Measurements from ENCODE around the gene SORCS1.
A peak's percentile ranks its signal among the peaks of the same experiment; 100 is the strongest.

The SORCS1 gene

DNA sequence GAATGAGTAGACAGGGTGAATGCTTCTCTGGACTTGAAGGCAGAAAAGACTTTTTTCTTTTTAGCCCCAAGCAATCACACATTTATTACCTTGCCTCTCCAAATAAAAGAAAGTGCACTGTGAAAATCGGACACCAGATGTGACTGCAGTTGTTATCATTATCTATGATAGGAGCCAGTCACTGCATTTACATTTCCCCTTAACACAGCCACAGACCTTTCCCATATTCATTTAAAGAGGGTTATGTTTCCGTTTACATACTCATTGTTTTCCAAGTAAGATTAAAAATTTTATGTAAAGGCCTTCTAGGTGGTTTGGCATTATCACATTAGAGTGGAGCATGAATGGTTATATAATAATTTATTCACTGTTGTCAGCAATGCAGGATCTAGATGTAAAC lies 586.8 kb downstream of the SORCS1 start:
- DNase-seq (ENCODE audit: low spot score) = no peak

DNA sequence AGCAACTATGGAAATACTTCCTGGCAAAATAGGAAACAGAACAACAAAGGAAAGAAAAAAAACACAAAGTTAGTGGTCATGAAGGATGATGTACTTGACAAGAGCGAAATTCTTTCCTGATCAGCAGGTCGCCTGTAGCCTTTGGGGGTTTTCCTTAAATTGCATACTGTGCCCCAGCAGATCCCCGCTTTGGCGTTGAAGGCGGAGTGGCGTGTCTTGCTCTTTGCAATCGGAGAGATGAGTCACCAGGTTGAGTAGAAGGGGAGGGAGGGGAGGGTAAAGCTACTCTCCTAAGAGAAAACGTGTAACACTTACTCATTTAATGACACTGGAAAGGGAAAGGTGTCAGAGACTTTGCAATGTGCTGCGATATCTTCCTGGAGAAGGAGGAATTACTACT lies 587.2 kb downstream of the SORCS1 start:
- no peak for DNase-seq (ENCODE audit: low spot score)

More for the DNA sequence above, 586.8 kb downstream of the SORCS1 start:
- TF ChIP-seq, protein P1, sequence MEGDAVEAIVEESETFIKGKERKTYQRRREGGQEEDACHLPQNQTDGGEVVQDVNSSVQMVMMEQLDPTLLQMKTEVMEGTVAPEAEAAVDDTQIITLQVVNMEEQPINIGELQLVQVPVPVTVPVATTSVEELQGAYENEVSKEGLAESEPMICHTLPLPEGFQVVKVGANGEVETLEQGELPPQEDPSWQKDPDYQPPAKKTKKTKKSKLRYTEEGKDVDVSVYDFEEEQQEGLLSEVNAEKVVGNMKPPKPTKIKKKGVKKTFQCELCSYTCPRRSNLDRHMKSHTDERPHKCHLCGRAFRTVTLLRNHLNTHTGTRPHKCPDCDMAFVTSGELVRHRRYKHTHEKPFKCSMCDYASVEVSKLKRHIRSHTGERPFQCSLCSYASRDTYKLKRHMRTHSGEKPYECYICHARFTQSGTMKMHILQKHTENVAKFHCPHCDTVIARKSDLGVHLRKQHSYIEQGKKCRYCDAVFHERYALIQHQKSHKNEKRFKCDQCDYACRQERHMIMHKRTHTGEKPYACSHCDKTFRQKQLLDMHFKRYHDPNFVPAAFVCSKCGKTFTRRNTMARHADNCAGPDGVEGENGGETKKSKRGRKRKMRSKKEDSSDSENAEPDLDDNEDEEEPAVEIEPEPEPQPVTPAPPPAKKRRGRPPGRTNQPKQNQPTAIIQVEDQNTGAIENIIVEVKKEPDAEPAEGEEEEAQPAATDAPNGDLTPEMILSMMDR (IDR thresholded peaks at IDR 0.05; ENCODE audit: extremely low read depth, missing control alignments) = no peak

DNA sequence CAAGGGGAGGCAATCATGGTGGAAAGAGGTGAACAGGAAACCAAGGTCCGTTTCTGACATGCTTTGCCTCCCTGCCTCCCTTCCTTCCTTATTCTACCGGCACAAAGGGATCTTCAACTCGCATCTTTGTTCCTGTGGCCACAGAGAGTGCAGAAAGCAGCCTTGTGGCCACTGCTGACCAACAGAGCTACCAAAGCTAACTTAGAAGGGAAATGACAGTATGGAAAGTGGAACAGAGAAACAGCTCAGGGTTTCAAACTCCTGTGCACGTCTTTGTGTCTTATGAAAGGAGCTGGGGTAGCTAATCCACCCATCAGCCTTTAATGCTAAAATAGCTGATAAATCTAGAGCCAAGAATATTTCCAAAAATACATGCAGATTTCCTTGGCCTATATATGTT lies 588.0 kb downstream of the SORCS1 start:
- DNase-seq (ENCODE audit: low spot score) = peak; percentile 10
- TF ChIP-seq, protein P1 (IDR thresholded peaks at IDR 0.05; ENCODE audit: extremely low read depth, missing control alignments) = no peak

More for the DNA sequence above, 587.2 kb downstream of the SORCS1 start:
- TF ChIP-seq, protein P1 (IDR thresholded peaks at IDR 0.05; ENCODE audit: extremely low read depth, missing control alignments) = no peak

DNA sequence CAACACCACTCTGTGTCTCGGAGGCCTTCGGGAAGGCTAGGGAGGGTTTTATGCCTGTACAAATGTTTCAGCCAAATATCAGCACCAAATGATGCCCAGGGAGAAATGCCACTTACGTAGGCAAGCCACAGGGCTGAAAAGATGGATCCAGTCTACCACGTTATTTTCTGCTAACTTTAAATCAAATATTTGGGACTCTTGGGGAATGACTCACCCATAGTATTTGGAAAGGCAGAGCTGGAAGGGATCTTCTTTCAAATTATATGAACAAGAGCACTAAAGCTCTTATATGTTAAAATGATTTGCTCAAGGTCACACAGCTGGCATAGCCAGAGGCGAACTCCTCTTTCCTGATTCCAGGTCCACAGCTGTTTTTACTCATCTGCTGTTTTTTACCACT lies 591.4 kb downstream of the SORCS1 start:
- TF ChIP-seq, protein P1 (IDR thresholded peaks at IDR 0.05; ENCODE audit: extremely low read depth, missing control alignments) = no peak
- no peak for DNase-seq (ENCODE audit: low spot score)

DNA sequence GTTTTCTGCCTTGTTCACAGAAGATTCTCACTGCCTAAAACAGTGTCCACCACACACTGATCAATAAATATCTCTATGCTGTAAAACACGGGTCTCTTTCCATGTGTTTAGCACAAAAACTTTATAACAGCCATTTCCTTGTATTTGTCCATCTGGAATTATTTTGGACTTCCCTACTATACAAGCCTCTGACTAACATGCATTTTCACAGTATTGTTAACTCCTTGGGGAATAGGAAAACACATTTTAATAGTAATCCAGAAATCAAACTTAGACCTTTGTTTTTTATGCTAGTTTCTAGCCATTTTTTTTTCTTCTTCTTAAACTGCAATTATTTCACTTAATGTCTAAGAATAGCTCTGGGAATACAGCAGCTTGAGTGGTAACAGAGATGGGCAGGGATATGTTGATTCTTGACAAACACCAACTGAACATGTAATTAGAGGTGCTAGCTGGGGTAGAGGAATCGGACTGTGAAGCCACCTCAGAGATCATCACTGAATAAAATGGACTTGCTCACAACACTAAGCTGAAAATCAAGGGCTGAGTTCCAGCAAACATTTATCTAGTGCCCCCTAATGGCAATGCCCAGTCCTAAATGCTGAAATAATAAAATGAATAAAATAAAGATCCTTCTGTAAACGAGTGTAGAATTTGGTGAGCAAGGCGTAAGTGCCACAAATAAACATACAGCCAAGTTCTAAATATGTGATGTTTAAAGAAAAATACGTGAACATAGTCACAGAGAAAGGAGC lies 593.1 kb downstream of the SORCS1 start:
- TF ChIP-seq, protein P1 (IDR thresholded peaks at IDR 0.05; ENCODE audit: extremely low read depth, missing control alignments) = no peak
- peak; percentile 8 for DNase-seq (ENCODE audit: low spot score)

DNA sequence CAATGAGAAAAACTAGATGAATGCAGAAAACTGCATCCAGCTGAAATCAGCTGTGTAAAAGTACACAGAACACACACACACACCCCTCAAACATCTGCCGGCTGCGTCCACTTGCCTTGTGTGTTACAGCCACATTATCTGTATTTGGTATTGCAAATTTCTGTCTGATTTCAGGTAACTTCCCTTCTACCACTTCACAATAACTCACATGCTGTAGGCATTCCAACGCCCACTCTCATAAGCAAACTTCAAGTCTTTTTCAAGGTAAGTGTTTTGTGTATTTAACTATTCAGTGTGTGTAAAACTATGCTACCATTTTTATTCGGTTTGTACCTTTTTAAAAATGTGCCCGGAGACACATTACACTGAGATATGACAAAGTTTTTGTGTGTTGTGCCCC lies 594.2 kb downstream of the SORCS1 start:
- TF ChIP-seq, protein P1 (IDR thresholded peaks at IDR 0.05; ENCODE audit: extremely low read depth, missing control alignments) = no peak
- DNase-seq (ENCODE audit: low spot score) = no peak

DNA sequence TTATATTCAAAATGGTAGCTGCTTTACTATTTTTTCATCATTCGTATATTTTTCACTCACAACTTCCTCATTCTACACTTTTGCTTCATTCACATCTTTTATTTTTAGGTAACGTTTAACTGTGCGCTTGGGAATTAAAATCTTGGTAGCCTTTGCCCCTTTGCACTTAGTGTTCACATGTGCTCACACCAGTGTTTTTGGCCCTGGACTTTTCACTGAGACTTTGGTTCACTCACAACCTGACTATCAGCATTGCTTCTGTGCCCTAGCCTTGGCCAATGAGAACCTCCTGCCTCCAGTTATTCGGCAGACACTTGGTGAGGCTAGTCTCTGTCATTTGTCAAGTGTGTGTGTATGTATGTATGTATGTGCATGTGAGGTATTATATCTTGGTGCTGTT lies 596.9 kb downstream of the SORCS1 start:
- TF ChIP-seq, protein P1 (IDR thresholded peaks at IDR 0.05; ENCODE audit: extremely low read depth, missing control alignments) = no peak
- DNase-seq (ENCODE audit: low spot score) = no peak
